ENCODE data around the gene ARHGAP15.
"Not testable (repeated sequence)": the region's sequence is repeated elsewhere in the genome, so short reads cannot be mapped to it uniquely, and the experiment has no call there.

Gene ARHGAP15

DNA sequence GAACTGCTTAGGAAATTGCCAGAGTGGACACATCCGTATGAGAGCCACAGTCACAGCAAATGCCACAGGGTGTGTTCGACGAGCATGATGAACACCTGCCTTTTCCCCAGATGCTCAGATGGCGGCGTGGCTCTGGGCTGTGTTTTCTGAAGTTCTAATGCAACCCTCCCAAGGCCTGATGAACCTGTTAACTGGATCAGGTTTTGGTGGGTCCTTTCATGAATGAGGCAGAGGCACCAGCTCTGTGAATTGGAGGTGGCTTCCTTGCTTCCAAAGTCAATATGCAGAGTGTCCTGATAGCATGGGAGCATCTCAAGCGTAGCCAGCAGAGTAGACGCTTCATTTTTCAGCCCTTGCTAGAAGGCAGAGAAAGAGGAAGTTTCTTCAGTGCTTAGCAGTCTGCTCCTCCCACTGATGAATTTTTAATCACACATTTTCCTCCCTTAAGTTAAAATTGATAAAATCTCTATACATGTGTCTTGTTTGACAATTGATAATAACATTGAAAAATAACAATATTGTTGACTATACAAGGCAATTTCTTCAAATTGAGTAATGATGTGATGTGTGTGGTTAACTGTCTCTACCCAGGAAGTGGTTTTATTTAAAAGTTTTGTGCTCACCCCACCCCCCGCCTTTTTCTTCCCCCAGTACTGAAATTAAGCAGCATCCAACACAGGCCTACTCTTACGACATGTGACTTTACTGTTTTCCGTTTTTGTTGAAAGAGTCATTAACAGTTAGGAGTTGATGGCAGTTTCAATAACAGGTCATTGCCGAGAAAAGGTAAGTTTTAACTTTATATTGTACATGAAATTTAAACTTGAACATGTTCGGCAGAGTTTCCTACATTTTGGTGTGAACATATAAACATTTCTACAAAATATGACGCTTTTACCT is at the start of gene ARHGAP15:
TSS of gene ARHGAP15 (plus strand) at position 739 of the 900 bp plus-strand sequence.
- DNase-seq, result peak; percentile 99

DNA sequence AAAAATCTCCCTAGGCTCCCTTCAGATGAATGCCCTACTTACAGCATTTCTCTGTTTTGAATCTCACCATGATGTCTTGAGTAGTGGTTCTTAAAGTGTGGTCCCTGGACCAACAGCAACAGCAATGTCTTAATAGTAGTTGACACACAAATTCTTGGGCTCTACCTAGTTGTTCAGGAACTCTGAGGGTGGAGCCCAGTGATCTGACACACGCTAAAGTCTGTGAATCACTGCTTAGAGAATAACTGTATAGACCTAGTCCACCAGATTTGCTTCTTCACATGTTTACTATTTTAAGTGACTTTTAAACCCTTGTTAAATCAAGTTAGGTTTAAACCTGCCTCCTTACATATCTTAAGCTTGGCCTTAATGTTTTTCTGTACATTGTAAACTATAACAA is 47.6 kb upstream of the ARHGAP15 start:
- DNase-seq, result no peak

DNA sequence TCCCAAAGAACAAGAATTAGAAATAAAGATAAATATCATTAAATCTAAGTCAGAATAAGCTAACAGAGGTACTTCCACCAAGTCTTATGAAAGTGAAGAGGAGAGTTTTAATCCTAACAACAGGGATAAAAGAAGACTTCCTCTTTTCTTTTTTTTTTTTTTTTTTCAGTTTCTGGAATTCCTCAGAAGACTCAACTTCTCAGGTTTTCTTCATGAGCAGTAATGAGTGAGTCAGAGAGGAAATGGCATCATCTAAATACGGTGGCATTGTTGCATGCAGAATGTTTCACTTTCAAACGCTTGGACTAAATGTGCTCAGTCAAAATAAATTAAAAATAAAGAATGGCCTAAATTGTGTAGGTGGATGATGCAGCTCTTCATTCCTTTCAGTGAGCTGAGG is 45.6 kb upstream of the ARHGAP15 start:
- DNase-seq, result peak; percentile 55 to 56

DNA sequence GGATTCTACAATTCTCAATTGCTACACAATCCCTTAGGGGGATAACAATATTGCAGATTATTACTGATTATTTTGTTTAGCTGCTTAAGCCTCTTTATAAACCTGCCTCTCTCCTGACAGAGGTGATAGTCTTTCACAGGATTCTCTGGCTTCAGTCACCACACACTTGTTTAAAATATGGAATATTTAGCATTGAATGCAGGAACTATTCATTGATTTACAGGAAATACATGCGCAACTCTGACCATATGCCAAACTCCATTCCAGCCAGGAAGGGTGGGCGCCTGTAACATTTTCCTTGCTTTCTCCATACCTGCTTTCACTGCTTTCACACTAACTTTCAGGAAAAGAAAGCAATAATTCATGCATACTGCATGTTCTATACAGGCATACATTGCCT is 44.8 kb upstream of the ARHGAP15 start:
- DNase-seq, result no peak

DNA sequence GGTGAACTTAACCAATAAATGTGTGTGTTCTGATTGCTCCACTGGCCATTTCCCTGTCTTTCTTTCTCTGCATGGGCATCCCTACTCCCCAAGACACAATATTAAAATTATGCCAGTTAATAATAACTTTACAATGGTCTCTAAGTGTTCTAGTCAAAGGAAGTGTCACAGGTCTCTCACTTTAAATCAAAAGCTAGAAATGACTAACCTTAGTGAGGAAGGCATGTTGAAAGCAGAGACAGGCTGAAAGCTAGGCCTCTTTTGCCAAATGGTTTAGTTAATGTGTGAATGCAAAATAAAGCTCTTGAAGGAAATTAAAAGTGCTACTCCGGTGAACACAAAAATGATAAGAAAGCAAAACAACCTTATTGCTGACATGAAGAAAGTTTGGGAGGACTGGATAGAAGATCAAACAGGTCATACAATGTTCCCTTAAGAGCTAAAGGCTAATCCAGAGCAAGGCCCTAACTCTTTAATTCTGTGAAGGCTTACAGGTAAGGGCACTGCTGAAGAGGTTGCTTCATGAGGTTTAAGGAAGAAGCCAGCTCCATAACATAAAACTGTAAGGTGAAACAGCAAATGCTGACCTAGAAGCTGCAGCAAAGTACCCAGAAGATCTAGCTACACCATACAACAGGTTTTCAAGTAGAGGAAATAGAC is 44.0 kb upstream of the ARHGAP15 start:
- no peak for DNase-seq

DNA sequence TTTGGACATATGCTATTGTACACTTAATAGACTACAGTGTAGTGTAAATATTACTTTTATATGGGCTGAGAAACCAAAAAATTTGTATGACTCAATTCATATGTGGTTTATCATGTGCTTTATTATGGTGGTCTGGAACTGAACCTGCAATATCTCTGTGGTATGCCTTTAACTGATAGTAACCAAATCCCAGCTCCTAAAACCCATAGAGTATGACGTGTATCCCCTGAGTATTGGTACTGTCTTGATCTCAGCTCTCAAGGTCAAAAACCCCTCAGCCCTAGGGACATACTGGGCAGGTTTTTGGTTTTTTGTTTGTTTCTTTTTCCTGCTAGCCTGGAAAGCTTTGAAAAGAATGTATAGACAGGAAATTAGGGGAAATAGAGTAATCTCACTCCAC is 42.2 kb upstream of the ARHGAP15 start:
- DNase-seq, result no peak

DNA sequence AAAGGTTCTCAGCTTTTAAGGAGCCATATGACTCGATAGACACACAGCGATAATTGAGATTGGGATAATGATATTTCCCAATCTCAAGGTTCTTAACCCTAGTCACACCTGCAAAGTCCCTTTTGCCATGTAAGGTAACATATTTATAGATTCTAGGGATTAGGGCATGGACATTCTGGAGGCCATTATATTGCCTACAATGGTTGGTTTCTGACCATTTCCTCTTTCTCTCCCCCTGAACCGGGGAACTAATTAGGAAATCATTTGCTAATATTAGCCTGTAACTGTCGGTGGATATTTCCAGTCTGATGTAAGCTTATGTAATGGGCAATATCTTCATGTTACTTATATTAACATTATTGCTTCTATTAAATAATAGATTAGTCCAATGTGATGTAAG is 40.8 kb upstream of the ARHGAP15 start:
- no peak for DNase-seq

DNA sequence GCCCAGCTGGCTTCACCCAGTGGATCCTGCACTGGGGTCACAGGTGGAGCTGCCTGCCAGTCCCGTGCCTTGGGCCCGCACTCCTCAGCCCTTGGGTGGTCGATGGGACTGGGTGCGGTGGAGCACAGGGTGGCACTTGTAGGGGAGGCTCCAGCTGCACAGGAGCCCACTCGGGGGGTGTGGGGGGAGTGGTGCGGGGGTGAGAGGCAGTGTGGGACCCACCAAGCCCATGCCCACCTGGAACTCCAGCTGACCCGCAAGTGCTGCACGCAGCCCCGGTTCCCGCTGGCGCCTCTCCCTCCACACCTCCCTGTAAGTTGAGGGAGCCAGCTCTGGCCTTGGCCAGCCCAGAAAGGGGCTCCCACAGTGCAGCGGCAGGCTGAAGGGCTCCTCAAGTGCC is 39.7 kb upstream of the ARHGAP15 start:
- not testable (repeated sequence) for DNase-seq

DNA sequence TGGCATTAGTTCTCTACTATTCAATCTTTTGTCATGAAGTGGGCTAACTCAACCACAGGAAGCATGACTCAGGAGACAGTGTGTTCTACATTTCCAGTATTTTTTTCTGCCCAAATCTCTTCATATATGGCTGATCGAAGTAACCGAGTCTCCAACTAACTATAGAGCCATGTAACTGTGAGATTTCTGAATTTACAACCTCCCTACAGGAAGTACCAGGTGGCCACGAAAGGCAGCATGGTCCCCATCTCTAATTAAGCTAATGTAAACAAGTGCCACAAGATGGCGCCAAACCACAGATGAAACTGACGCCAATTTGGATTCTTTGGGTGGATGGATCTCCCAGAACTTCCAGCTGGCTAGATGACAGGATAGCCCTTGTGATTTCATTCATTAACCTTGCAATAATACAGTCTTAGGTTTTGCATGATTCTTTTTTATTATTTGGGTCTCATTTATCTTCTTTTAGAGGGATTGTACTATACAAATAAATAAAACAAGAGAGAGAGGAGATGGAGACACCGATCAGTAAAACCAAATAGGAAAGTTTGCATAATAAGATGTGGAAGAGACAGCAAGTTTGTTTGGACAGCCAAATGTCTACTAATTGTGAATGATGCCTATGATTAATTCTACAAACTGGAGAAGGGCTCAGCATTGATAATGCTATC is 18.3 kb upstream of the ARHGAP15 start:
- DNase-seq, result peak; percentile 84

DNA sequence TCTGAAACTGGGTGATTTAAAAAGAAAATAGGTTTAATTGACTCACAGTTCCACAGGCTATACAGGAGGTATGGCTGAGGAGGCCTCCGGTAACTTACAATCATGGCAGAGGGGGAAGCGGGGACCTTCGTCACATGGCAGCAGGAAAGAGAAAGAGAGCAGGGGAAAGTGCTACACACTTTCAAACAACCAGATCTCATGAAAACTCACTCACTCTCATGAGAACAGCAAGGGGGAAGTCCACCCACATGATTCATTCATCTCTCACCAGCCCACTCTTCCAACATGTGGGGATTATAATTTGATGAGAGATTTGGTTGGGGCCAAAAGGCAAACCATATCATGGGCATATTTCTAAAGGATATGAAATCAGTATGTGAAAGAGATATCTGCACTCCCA is 12.0 kb upstream of the ARHGAP15 start:
- no peak for DNase-seq

DNA sequence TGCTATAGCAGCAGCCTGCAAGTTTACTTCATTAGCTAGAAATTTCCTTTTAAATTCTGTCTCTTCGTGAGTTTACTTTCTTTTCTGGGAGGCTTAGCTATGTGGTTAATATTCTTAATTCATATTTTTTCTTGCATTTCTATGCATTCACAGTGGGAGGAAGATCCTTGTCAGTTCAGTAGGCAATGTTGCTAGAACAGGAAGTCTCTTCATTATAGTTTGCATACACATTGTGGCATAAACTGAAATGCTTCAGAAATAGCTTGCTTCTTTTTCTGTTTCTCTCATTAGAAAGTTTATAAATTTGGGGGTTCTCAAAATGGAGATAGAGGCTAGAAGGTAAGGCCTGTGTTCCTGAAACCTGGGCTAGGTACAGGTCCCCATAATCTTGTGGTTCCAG is 8.1 kb upstream of the ARHGAP15 start:
- DNase-seq, result peak; percentile 41 to 65

DNA sequence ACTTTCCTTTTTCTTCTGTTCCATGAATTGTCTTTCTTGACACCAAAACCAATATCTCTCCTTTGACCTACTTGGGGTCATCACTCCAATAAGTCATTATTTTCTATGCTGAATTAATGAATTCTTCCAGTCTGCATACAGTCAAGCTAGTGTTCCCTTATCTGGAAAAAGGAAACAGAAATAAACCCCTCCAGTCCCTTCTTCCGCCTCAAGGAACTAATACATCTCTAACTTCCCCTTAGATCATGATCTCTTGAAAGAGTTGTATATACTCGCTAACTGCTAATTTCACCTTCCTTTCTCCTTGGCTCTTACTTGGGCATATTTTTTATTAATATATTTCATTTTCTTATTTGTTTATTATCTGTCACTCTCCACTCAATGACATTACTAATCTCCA is 7.3 kb upstream of the ARHGAP15 start:
- peak; percentile 60 to 63 for DNase-seq

DNA sequence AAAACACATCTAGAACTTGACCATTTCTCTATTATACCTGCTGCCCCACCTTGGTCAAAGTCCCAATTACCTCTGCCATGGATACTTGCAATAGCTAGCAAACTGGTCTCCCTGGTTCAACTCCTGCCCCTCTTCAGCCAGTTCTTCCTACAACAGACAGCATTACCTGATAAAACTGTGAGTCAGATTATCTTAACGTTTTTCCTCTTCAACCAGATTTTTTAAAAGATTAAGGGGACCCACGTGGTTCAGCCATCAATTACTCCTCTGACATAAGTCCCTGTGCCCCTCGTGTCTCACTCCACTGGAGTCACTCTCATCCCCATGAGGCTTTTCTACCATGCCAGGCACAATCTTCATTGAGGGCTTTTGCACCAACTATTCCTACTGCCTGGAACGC is 5.3 kb upstream of the ARHGAP15 start:
- DNase-seq, result no peak

DNA sequence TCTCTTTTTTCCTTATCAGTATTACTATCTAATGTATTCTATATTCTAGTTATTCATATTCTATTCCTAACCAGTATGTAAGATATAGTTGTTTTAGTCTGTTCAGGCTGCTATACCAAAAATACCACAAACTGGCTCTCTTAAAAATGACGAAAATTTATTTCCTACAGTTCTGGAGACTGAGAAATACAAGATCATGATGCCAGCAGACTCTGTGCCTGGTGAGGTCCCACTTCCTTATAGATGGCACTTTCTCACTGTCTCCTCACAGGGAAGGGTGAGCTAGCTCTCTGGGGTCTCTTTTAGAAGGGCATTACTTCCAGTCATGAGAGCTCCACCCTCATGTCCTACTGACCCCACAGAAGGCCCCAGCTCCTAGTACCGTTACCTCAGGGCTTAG is 4.8 kb upstream of the ARHGAP15 start:
- DNase-seq, result peak; percentile 25 to 48

DNA sequence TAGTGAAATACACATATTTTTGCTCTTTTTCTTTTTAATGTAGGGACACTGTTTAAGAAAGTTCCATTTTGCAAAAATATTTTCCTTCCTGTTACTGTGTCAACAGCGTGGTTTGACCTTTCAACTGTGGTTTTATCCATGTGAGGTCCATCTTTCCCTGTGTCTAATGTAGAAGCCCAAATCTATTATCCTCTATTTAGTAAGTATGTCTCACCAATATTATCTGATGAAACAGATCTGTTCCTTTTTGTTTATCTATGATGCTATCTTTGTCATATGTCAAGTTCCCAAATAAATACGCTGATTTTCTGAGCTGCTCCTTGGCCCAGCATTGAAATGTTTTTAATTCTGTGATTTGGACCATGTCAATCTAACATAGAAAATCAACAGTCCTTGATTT is 3.5 kb upstream of the ARHGAP15 start:
- DNase-seq, result no peak

DNA sequence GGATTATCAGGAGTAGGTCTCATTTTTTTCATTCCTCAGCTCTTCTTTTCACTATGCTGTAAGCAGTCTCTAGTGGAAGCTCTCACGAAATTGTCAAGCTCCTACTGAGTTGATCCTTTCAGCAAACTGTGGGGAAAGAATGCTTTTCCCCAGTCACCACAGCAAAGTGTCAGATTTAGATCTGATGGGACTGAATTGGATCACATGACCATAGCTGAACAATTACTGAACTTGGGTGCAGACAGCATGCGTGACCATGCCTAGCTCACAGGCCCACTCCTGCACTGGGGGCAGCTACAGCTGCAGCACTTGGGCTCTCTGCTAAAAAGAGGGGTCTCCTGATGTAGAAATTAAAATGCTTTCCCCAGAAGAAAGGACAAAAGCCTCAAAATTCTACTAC is 3.1 kb downstream of the ARHGAP15 start:
- DNase-seq, result peak; percentile 37 to 39

DNA sequence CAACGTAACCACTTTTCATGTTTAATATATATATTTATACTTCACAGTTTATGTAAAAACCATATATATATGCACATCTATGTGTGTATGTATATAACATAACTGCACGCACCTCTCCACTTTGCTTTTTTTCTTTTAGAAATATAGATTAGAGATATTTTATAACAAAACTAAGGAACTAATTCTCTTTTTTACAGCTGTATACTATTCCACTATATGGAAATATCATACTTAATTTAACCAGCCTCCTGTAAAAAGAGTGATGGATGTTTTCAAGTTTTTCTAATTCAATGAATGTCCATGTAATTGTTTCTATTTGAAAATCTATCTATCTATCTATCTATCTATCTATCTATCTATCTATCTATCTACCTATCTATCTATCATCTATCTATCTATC is 4.6 kb downstream of the ARHGAP15 start:
- DNase-seq, result no peak

DNA sequence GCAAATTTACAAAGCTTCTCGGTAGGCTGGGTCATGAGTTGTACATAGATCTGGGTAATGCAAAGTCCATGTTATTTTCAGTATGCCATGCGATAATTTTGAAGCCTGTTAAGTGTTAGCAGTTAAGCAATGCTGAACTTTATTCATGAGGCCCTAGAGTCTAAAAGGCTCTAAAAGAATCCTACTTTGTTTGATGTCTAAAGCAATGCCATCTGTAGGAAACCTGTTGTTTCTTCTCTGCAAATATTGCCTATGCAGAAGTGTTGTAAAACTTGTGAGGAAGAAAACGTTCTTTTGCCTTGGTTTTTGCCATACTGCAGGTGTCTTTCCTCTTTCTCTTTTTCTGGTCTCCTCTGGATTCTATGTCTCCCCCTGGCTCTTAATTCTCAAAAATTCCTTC is 9.1 kb downstream of the ARHGAP15 start:
- no peak for DNase-seq

DNA sequence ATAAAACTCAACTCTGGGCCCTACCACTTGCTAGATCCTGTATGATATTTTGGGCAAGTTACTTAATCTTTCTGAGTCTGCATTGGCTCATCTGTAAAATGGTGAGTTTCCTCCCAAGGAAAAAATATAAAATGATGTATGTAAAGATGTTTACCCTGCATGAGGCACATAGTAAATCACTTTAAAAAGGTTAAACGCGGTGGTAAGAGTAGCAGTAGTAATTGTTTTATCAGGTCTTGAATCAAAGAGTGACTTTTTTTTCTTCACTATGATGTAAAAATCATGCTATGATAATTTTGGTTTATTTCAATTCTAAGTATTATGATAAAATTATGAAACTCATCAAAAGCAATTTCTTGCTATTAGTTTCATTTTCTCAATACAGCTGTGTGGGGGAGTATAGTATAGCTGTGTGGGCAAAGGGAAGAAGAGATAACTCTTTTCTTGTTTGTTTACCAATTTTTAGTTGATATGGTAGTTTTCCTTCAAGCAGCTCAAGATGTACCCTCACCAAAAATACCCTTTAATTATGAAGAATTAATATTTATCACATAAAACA is 10.7 kb downstream of the ARHGAP15 start:
- DNase-seq, result no peak

DNA sequence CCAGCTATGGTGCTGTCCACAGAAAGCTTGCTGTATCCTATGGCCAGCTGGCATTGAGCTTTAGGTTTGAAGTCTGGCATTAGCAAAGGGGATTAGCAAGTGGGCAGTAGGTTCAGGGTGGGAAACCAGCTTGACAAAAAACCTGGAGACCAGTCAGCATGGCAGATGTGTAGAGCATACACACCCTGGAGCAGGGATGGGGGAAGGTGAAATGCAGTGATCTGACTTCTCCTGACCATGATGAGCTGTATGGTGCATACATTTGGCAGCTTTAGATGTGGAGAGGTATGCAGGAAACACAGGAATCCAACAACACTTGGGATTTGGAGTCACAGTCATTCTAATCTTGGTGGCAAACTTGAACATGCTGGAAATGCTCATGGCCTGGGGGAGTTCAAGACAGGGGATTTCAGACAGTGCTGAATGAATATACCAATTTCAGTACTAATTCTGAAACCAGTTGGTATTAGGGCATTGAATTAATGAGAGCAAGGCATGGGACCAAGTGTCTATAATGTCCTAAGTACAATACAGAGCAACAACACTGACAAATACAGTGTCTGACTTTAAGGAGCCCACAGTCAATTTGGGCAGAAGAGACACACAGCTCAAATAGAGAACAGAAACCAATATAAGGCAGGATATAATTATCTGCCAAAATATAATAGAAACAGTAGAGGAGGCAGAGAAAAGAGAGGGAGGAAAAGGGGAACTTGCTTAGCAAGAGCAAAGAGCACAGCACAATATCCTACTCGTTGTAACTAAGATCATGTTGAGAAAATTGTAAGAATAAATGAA is 11.8 kb downstream of the ARHGAP15 start:
- peak; percentile 63 to 75 for DNase-seq

DNA sequence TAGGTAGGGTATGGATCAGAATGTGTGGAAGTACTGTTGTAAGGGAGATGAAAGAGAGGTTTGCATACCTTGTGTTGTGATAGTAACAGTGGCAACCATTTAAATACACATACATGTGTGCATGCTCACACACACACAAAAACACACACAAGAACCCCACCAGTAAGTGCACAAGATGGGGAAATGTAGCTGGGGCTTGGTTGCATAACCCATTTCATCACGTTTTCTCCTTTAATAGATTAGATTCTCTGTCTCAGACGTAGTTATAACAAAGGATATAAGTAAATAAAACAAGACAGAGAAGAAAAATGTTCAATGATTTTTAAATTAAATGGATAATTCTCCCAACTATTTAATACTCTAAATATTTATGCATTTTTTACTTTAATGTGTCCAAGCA is 13.4 kb downstream of the ARHGAP15 start:
- DNase-seq, result no peak

DNA sequence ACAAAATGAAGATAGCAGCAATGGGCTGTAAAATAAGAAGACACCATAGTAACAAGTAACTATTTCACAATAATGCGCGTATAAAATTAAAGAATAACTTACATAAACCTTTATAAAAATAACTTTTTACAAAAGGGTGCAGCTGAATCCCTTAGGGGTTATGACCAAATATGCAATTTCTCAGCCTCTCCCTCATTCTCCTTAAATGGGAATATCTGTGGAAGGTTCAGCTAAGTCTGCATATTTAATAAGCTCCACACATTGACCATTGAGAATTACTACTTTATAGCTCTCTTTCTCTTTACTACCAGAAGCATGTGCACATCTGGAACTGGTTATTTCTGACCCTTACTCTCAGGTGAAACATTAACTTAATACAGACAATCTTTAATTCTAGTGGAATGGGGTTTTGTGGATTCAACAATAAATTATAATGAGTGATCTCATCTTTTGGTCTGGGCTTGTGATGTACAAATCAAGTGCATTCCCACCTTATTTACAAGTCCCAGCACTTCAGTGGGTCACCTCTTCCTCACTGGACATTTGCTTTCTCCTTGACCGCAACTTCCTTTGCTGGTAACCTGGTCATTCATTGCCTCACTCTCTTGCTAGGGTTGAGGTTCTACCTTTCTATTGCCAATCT is 15.7 kb downstream of the ARHGAP15 start:
- no peak for DNase-seq
